Measurements from ENCODE around the gene SKOR1.

SKOR1 gene

GRCh38 chr15:67794832-67795574, 30.3 kb upstream of the SKOR1 start:
- H3K4me3 ChIP-seq (ENCODE audit: low read depth in 1 of 2, low read length in 2 of 2), result no peak overlapping the region
- no peak overlapping the region for H3K27ac ChIP-seq (ENCODE audit: low read length)
- H3K9ac ChIP-seq (ENCODE audit: low read depth, low read length), result no peak overlapping the region
- H3K27me3 ChIP-seq (ENCODE audit: insufficient read depth, low read length, poor library complexity), result no peaks in the 10 kb centered on the region
- H4K20me1 ChIP-seq (ENCODE audit: insufficient read depth, low read length), result no peaks in the 10 kb centered on the region
- H3K9me3 ChIP-seq (ENCODE audit: insufficient read depth, low read length, severe bottlenecking), result peaks cover 4% of the 10 kb centered on the region
- TF ChIP-seq CTCF (IDR thresholded peaks at IDR 0.05; ENCODE audit: borderline replicate concordance, extremely low read depth, low read length, poor library complexity, severe bottlenecking), result no peak
- TF ChIP-seq EZH2 (IDR thresholded peaks at IDR 0.05; ENCODE audit: borderline replicate concordance, low read depth, low read length, severe bottlenecking), result no peak
- H3K36me3 ChIP-seq (ENCODE audit: insufficient read depth, low read length), result peaks cover 6% of the 10 kb centered on the region; the same call in 1 of the 2 replicates
- peaks cover 26% of the 10 kb centered on the region for H3K4me1 ChIP-seq (ENCODE audit: insufficient read depth, low read length)
- H3K4me2 ChIP-seq (ENCODE audit: insufficient read depth, low read length), result no peak overlapping the region
- H3K79me2 ChIP-seq (ENCODE audit: insufficient read depth, low read length), result no peaks in the 10 kb centered on the region
- ATAC-seq (ENCODE audit: insufficient read depth, low read depth) (no peak), DNase-seq (peak; percentile 27)
- H2AFZ ChIP-seq (ENCODE audit: low read depth, low read length), result no peak overlapping the region

- DNase-seq, result no peak
Measured at GRCh38 chr15:67796196-67797127, 28.8 kb upstream of the SKOR1 start.

GRCh38 chr15:67799801-67800205, 25.5 kb upstream of the SKOR1 start:
- Histone ChIP-seq H3K4me2 (ENCODE audit: insufficient read depth, low read length) (no peak overlapping the region), H4K20me1 (ENCODE audit: insufficient read depth, low read length) (no peaks in the 10 kb centered on the region), H3K4me3 (ENCODE audit: low read depth in 1 of 2, low read length in 2 of 2) (no peak overlapping the region), H3K27me3 (ENCODE audit: insufficient read depth, low read length, poor library complexity) (no peaks in the 10 kb centered on the region), H3K4me1 (ENCODE audit: insufficient read depth, low read length) (peaks cover 31% of the 10 kb centered on the region), H3K79me2 (ENCODE audit: insufficient read depth, low read length) (no peaks in the 10 kb centered on the region), H3K9ac (ENCODE audit: low read depth, low read length) (no peak overlapping the region), H3K27ac (ENCODE audit: low read length) (no peak overlapping the region), H3K36me3 (ENCODE audit: insufficient read depth, low read length) (peaks cover 4% of the 10 kb centered on the region; the same call in 1 of the 2 replicates), H3K9me3 (ENCODE audit: insufficient read depth, low read length, severe bottlenecking) (peaks cover 4% of the 10 kb centered on the region), H2AFZ (ENCODE audit: low read depth, low read length) (no peak overlapping the region)
- TF ChIP-seq EZH2 (IDR thresholded peaks at IDR 0.05; ENCODE audit: borderline replicate concordance, low read depth, low read length, severe bottlenecking) (no peak), CTCF (IDR thresholded peaks at IDR 0.05; ENCODE audit: borderline replicate concordance, extremely low read depth, low read length, poor library complexity, severe bottlenecking) (no peak)
- no peak for ATAC-seq (ENCODE audit: insufficient read depth, low read depth)
- DNase-seq, result no peak

More at GRCh38 chr15:67796196-67797127, 28.8 kb upstream of the SKOR1 start:
- Histone ChIP-seq H3K27ac (ENCODE audit: low read length) (peak overlapping the region; percentile 64), H2AFZ (ENCODE audit: low read depth, low read length) (no peak overlapping the region), H4K20me1 (ENCODE audit: insufficient read depth, low read length) (no peaks in the 10 kb centered on the region), H3K4me2 (ENCODE audit: insufficient read depth, low read length) (no peak overlapping the region), H3K36me3 (ENCODE audit: insufficient read depth, low read length) (peaks cover 4% of the 10 kb centered on the region; the same call in 1 of the 2 replicates), H3K27me3 (ENCODE audit: insufficient read depth, low read length, poor library complexity) (no peaks in the 10 kb centered on the region), H3K9ac (ENCODE audit: low read depth, low read length) (no peak overlapping the region), H3K4me3 (ENCODE audit: low read depth in 1 of 2, low read length in 2 of 2) (no peak overlapping the region), H3K79me2 (ENCODE audit: insufficient read depth, low read length) (no peaks in the 10 kb centered on the region), H3K4me1 (ENCODE audit: insufficient read depth, low read length) (peaks cover 26% of the 10 kb centered on the region), H3K9me3 (ENCODE audit: insufficient read depth, low read length, severe bottlenecking) (peaks cover 4% of the 10 kb centered on the region)
- no peak; the same call in 2 of the 3 replicates for ATAC-seq (ENCODE audit: insufficient read depth, low read depth)
- TF ChIP-seq EZH2 (IDR thresholded peaks at IDR 0.05; ENCODE audit: borderline replicate concordance, low read depth, low read length, severe bottlenecking) (no peak), CTCF (IDR thresholded peaks at IDR 0.05; ENCODE audit: borderline replicate concordance, extremely low read depth, low read length, poor library complexity, severe bottlenecking) (no peak)
